Measurements from ENCODE around the gene CNKSR3. TPM values are rescaled to one million over a fixed set of nuclear protein-coding genes. Genes with fewer than 3 reads are reported as not detected.
A peak's percentile ranks its signal among the peaks of the same experiment; 100 is the strongest.
"Not testable (repeated sequence)": the region's sequence is repeated elsewhere in the genome, so short reads cannot be mapped to it uniquely, and the experiment has no call there.

Gene CNKSR3
- polyA plus RNA-seq (ENCODE audit: insufficient read length): 16.7 TPM

GRCh38 chr6:154510144-154510905 lies at the start of gene CNKSR3:
Gene CNKSR3 (minus strand): TSS chr6:154510685. CDS start chr6:154510114, 571 bp downstream.
- peak; percentile 98 for DNase-seq

DNA sequence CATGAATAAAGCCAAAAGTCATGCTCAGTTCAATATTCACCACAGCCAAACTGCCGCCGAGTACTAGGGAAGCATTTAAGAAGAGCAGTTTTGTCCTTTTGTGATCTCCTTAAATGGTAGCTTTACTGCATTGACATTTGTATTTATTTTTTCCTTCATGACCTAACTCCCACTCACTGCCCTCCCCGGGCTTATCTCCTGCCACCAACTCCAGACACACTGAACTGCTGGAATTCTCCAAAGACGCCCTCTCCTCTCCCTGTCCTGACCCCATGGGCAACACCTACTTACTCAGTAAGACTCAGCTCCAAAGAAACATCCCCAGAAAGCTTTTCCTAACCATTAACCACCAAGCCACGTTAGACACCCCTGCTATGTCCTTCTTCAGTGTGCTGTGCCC lies 48.5 kb upstream of the CNKSR3 start:
- no peak for DNase-seq

GRCh38 chr6:154558513-154558912 lies 48.0 kb upstream of the CNKSR3 start:
- no peak for DNase-seq

DNA sequence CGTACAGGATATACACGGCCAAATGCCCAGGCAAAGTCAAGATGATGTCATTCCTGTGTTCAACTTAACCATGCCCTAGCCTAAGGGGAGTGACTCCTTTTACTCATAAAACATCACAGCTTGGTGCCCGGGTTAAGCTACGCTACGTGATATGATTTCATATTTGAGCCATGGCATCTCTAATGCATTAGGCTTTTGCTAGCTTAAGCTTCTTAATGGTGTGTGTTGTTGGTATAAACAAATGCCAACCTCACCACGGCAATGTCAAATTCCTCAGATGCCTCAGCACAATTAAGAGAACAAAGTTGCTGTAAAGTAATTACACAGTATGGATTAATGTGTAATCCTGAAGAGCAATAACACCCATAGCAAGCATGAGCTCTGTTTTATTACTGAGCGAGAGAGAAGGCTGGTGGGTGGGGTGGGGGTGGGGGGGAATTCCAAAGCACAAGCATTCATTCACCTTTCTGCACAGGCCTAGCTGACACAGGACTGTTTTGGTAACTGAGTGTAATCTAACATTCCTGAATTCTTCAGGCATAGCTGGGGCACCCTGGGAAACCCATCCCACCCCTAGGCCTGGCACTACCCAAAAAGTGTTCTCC lies 44.7 kb upstream of the CNKSR3 start:
- no peak for DNase-seq

- DNase-seq: no peak
These were observed 44.0 kb upstream of the CNKSR3 start for GRCh38 chr6:154554491-154554890.

DNA sequence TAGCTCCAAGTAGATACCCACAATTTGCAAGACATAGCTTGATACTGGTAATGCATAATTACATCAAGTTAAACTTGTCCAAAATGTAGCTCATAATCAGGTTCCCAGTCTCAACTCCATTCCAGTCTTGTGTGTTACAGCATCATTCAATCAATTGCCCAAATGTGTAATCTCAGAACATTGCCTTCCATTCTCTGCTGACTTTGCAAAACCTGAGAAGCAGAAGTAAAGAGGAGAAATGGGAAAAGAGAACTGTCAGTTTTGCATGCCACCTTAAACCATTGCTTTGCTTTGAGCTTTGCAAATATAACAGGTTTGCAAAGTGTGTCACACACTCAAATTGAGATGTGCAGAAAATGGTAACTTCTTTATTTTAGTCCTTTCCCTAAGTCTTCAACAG lies 40.3 kb upstream of the CNKSR3 start:
- no peak for DNase-seq

- DNase-seq: no peak
These were observed 38.7 kb upstream of the CNKSR3 start for GRCh38 chr6:154549179-154549578.

GRCh38 chr6:154548130-154548830 lies 37.8 kb upstream of the CNKSR3 start:
- DNase-seq: no peak

DNA sequence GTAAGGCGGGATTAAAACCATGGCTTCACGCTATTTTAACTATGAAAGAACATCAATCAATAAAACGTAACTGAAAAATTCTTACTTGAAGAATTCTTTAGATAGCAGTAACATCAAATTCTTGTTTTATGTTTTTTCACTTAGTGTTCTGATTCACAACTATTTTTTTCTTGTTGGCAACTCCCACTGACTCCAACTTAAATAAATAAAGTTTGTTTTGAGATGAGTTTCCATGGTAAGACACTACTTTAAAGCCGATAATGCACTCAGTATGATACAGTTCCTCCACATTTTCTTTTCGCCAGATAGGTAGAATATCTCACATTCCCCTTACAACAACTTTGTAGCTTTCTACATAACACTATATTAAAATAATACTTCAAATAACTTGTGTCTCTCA lies 33.1 kb upstream of the CNKSR3 start:
- no peak for DNase-seq

GRCh38 chr6:154542747-154543146 lies 32.3 kb upstream of the CNKSR3 start:
- DNase-seq: no peak

DNA sequence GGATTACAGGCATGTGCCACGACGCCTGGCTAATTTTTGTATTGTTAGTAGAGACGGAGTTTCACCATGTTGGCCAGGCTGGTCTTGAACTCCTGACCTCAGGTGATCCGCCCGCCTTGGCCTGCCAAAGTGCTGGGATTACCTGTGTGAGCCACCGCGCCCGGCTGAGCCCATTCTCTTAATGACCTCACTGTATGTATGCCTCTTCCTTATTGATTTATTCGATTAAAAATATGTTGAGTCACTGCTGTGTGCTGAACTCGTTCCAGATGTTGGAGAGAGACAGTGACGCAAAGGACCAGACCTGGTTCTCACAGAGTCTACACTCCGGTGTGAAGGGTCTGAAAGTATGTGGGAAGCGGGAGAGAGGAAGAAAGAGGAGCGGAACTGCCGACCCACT lies 31.4 kb upstream of the CNKSR3 start:
- DNase-seq: not testable (repeated sequence)

DNA sequence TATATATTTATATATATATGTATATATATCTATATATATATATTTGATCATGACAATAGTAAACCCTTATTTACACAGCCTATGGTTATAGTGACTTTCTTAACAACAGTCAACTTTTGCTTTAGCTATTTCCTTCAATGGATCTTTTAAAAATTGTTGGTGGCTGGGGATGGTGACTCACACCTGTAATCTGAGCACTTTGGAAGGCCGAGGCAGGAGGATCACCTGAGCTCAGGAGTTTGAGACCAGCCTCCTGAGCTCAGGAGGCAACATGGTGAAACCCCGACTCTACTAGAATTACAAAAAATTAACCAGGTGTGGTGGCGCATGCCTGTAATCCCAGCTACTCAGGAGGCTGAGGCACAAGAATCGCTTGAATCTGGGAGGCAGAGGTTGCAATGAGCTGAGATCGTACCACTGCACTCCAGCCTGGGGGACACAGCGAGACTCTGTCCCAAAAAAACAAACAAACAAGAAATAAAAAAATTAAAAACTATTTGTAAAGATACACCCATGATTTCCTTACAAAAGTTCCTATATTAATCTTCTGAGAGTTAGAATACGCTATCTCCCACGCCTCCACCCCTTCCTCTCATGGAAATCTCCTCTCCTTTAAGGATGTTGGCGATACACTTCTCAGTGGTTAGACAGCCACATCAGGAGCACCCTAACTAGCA lies 29.2 kb upstream of the CNKSR3 start:
- no peak for DNase-seq

GRCh38 chr6:154538640-154539191 lies 28.2 kb upstream of the CNKSR3 start:
- peak; percentile 51 for DNase-seq

GRCh38 chr6:154537511-154538325 lies 27.2 kb upstream of the CNKSR3 start:
- no peak for DNase-seq

- no peak for DNase-seq
These were observed 26.5 kb upstream of the CNKSR3 start for GRCh38 chr6:154536999-154537398.

DNA sequence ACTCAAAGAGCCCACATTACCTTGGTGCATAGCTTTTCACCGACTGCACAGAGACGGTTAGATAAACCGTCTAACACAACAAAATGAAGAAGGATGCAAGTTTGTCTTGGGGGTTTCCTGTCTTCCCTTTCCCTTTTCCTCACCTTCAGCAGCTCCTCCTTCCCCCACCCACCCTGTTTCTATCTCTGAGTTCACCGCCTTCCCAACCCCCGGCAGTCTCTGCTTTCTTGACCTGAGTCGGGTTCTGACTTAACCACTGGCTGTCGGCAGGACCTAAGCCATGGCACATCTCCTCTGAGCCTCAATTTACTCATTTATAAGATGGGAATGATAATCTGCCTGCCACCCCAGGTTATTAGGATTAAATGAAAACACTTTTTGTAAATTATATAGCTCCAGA lies 25.8 kb upstream of the CNKSR3 start:
- no peak for DNase-seq

DNA sequence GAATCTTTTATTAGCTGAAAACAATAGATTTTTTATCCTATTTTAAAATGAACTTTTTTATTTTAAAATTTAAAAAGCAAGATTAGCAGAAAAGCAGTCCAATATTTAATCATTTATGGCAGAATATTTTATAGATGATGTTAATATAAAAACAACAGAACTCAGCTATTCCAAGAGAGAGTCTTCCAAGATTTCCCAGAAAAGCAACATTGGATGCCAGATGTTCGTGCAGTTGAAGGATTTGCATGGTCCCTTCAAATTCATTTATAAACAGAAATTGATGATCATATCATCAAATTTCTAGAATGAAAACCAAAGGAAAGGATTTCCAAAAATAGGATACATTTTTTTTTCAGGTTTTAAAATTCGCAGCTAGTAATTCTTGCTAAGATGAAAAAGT lies 25.4 kb upstream of the CNKSR3 start:
- DNase-seq: peak; percentile 53

- DNase-seq: no peak
These were observed 24.7 kb upstream of the CNKSR3 start for GRCh38 chr6:154535147-154535546.

DNA sequence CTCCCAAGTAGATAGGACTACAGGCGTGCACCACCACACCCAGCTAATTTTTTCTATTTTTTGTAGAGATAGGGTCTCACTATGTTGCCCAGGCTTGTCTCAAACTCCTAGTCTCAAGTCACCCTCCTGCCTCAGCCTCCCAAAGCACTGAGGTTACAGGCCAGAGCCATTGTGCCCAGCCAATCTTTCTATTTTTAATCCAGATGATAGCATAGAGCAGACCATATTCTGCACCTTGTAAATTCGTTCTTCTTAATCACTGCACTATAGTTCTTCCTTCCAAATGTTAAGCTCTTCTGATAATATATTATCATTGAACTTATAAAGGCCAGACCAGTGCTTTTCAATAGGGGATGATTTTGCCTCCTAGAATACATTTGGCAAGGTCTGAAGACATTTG lies 24.0 kb upstream of the CNKSR3 start:
- DNase-seq: no peak

DNA sequence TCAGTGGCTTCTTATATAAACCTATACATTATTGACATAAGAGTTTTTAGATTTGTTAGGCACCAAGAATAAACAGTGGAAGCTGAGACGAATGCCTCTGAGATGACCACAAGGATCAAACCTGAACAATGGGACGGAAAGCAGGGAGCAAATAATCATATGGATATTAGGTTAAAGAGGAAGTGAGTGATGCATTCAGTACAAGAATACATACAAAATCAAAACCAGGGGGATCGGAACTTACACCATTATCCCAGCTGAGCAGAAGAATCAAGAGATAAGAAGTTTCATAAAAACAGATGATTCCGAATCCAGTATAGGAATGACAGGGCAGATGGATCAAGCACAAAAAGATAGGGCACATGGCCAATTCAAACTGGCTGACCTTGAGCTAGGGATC lies 21.9 kb upstream of the CNKSR3 start:
- no peak for DNase-seq

DNA sequence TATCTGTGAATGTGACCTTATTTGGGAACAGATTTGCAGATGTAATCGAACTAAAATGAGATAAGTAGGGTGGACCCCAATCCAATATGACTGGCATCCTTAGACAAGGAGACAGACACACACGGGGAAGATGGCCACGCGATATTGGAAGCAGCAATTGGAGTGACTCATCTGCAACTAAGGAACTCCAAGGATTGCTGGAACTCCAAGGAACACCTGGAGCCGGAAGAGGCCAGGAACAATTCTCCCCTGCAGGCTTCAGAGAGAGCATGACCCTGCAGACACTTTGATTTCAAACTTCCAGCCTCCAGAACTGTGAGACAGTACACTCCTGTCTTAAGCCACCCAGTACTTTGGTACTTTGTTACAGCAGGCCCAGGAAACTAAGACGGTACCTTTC lies 19.5 kb upstream of the CNKSR3 start:
- DNase-seq: no peak
